GM18498 (cell line): ENCODE results near the gene RFX7.
"Not testable (repeated sequence)": the region's sequence is repeated elsewhere in the genome, so short reads cannot be mapped to it uniquely, and the experiment has no call there.

Experiments used
- ATAC-seq: cut with Tn5 transposase; IDR thresholded peaks from one replicate; pipeline ENCODE4 v1.9.1; 2021; ENCODE audit warnings: mild to moderate bottlenecking, moderate library complexity; ENCODE audit not compliant: unreplicated experiment

Gene RFX7

GRCh38 chr15:56243163-56244037 is at the start of gene RFX7:
TSS of gene RFX7 (minus strand) at chr15:56243879. CDS start at chr15:56243285, 594 bp downstream.
- peak; percentile 70 for ATAC-seq

- ATAC-seq = no peak
Measured at GRCh38 chr15:56292546-56293316, 49.1 kb upstream of the RFX7 start.

- no peak for ATAC-seq
Measured at GRCh38 chr15:56291741-56292140, 48.1 kb upstream of the RFX7 start.

- ATAC-seq = no peak
Measured at GRCh38 chr15:56286213-56286612, 42.5 kb upstream of the RFX7 start.

GRCh38 chr15:56281145-56281544 is 37.5 kb upstream of the RFX7 start:
- no peak for ATAC-seq

GRCh38 chr15:56273724-56274123 is 30.0 kb upstream of the RFX7 start:
- ATAC-seq = no peak

- no peak for ATAC-seq
Measured at GRCh38 chr15:56272454-56272853, 28.8 kb upstream of the RFX7 start.

GRCh38 chr15:56266465-56266864 is 22.8 kb upstream of the RFX7 start:
- ATAC-seq = not testable (repeated sequence)

- ATAC-seq = peak; percentile 67
Measured at GRCh38 chr15:56261854-56262509, 18.3 kb upstream of the RFX7 start.

GRCh38 chr15:56257306-56257705 is 13.6 kb upstream of the RFX7 start:
- not testable (repeated sequence) for ATAC-seq

GRCh38 chr15:56254265-56254664 is 10.6 kb upstream of the RFX7 start:
- no peak for ATAC-seq

- no peak for ATAC-seq
Measured at GRCh38 chr15:56252386-56252785, 8.7 kb upstream of the RFX7 start.

- no peak for ATAC-seq
Measured at GRCh38 chr15:56251315-56252095, 7.8 kb upstream of the RFX7 start.

GRCh38 chr15:56250626-56251025 is 6.9 kb upstream of the RFX7 start:
- ATAC-seq = no peak

- no peak for ATAC-seq
Measured at GRCh38 chr15:56249092-56249491, 5.4 kb upstream of the RFX7 start.

GRCh38 chr15:56248311-56248992 is 4.8 kb upstream of the RFX7 start:
- ATAC-seq = no peak

- ATAC-seq = no peak
Measured at GRCh38 chr15:56247266-56247665, 3.6 kb upstream of the RFX7 start.

GRCh38 chr15:56245871-56246814 is 2.5 kb upstream of the RFX7 start:
- peak; percentile 62 for ATAC-seq
